Trophoblast cell (in vitro differentiated cells and primary cell): ENCODE results near the gene MGRN1.

Source experiments
- DNase-seq, 2 donors: peaks; one replicate each; pipeline ENCODE4 v3.0.0-alpha.2; 2016
- H2AFZ ChIP-seq: 2 replicates; pipeline ENCODE4 v1.6.1; 2013; ENCODE audit warnings: low read length, moderate library complexity, mild to moderate bottlenecking; ENCODE audit not compliant: insufficient read depth, poor library complexity
- H2AK5ac ChIP-seq: 2 replicates; pipeline ENCODE4 v1.6.1; 2013; ENCODE audit warnings: mild to moderate bottlenecking, low read length
- H2BK120ac ChIP-seq: 2 replicates; pipeline ENCODE4 v1.6.1; 2013; ENCODE audit warnings: low read length, mild to moderate bottlenecking, moderate library complexity; ENCODE audit not compliant: insufficient read depth, poor library complexity
- H2BK12ac ChIP-seq: 2 replicates; pipeline ENCODE4 v1.6.1; 2013; ENCODE audit warnings: mild to moderate bottlenecking, low read length, moderate library complexity
- H2BK5ac ChIP-seq: 2 replicates; pipeline ENCODE4 v1.6.1; 2013; ENCODE audit warnings: low read length, low read depth, moderate library complexity, mild to moderate bottlenecking; ENCODE audit not compliant: poor library complexity
- H3K14ac ChIP-seq: 2 replicates; pipeline ENCODE4 v1.6.1; 2013; ENCODE audit warnings: mild to moderate bottlenecking, low read length
- H3K18ac ChIP-seq: 2 replicates; pipeline ENCODE4 v1.6.1; 2013; ENCODE audit warnings: mild to moderate bottlenecking, low read length
- H3K23ac ChIP-seq: 2 replicates; pipeline ENCODE4 v1.6.1; 2013; ENCODE audit warnings: low read length
- H3K27ac ChIP-seq: 2 replicates; pipeline ENCODE4 v1.5.1; 2013; ENCODE audit warnings: low read depth, mild to moderate bottlenecking, inconsistent platforms, low read length, moderate library complexity
- H3K27me3 ChIP-seq: 2 replicates; pipeline ENCODE4 v1.6.1; 2013; ENCODE audit warnings: inconsistent platforms, mild to moderate bottlenecking, low read length, moderate library complexity; ENCODE audit not compliant: insufficient read depth
- H3K36me3 ChIP-seq, 2 experiments: 1 replicate in 1 of 2; 2 replicates in 1 of 2; pipeline ENCODE4 v1.6.1; 2013; ENCODE audit warnings: low read length in 2 of 2, mild to moderate bottlenecking in 2 of 2, moderate library complexity in 1 of 2; ENCODE audit not compliant: insufficient read depth in 2 of 2, control insufficient read depth in 1 of 2
- H3K4ac ChIP-seq: 2 replicates; pipeline ENCODE4 v1.6.1; 2013; ENCODE audit warnings: low read depth, mild to moderate bottlenecking, low read length, moderate library complexity
- H3K4me1 ChIP-seq, 2 experiments: 1 replicate in 1 of 2; 2 replicates in 1 of 2; pipeline ENCODE4 v1.6.1; 2013; ENCODE audit warnings: low read length in 2 of 2, mild to moderate bottlenecking in 2 of 2, moderate library complexity in 1 of 2; ENCODE audit not compliant: insufficient read depth in 2 of 2, control insufficient read depth in 1 of 2
- H3K4me2 ChIP-seq: 2 replicates; pipeline ENCODE4 v1.6.1; 2013; ENCODE audit warnings: inconsistent platforms, mild to moderate bottlenecking, low read length, moderate library complexity
- H3K4me3 ChIP-seq: 2 replicates; pipeline ENCODE4 v1.5.1; 2013; ENCODE audit warnings: mild to moderate bottlenecking, low read depth, low read length, inconsistent platforms
- H3K79me1 ChIP-seq: one replicate; pipeline ENCODE4 v1.6.1; 2013; ENCODE audit warnings: low read length
- H3K79me2 ChIP-seq: 2 replicates; pipeline ENCODE4 v1.6.1; 2013; ENCODE audit warnings: low read length, mild to moderate bottlenecking; ENCODE audit not compliant: control insufficient read depth, insufficient read depth, poor library complexity
- H3K9ac ChIP-seq: 2 replicates; pipeline ENCODE4 v1.6.1; 2013; ENCODE audit warnings: mild to moderate bottlenecking, low read length
- H3K9me3 ChIP-seq: 2 replicates; pipeline ENCODE4 v1.6.1; 2013; ENCODE audit warnings: low read depth, mild to moderate bottlenecking, control low read depth, inconsistent platforms, low read length; ENCODE audit not compliant: insufficient read depth
- H4K12ac ChIP-seq: 2 replicates; pipeline ENCODE4 v1.6.1; 2013; ENCODE audit warnings: low read depth, mild to moderate bottlenecking, low read length, moderate library complexity
- H4K8ac ChIP-seq: 2 replicates; pipeline ENCODE4 v1.6.1; 2013; ENCODE audit warnings: low read depth, mild to moderate bottlenecking, low read length, moderate library complexity
- H4K91ac ChIP-seq: one replicate; pipeline ENCODE4 v1.6.1; 2013; ENCODE audit warnings: low read depth, mild to moderate bottlenecking, low read length, moderate library complexity
- WGBS: extraction: QIAGEN DNeasy Blood & Tissue Kit; methylation state at CpG from one replicate; pipeline ENCODE4 v1.1.7; 2013; ENCODE audit warnings: missing lambda C conversion rate; ENCODE audit not compliant: insufficient read length, insufficient coverage; ENCODE audit errors: extremely low coverage; 5-methylcytosine and 5-hydroxymethylcytosine counted together

The MGRN1 gene

GRCh38 chr16:4729876-4730275 lies 105.2 kb downstream of the MGRN1 start:
- DNase-seq = no peak
- Histone ChIP-seq H3K23ac (no peak overlapping the region), H3K9me3 (no peaks in the 10 kb centered on the region), H2AK5ac (no peak overlapping the region), H3K4me1 (peaks cover under 1 to 2% of the 10 kb centered on the region in 2 experiments), H3K27me3 (no peaks in the 10 kb centered on the region), H4K12ac (no peak overlapping the region), H3K79me2 (peaks cover 2% of the 10 kb centered on the region), H3K79me1 (peaks cover 6% of the 10 kb centered on the region), H4K91ac (no peak overlapping the region), H3K36me3 (peaks cover 24 to 27% of the 10 kb centered on the region in 2 experiments), H2BK12ac (no peak overlapping the region), H2BK5ac (no peak overlapping the region), H2BK120ac (no peak overlapping the region), H4K8ac (no peak overlapping the region), H3K4me3 (no peak overlapping the region), H3K4ac (peak overlapping the region; percentile 9), H3K18ac (no peak overlapping the region), H3K4me2 (no peak overlapping the region), H2AFZ (no peak overlapping the region), H3K27ac (no peak overlapping the region), H3K9ac (no peak overlapping the region), H3K14ac (no peak overlapping the region)
- no CpG with 5 or more reads among the region's 15 CpGs for WGBS

GRCh38 chr16:4733211-4733742 lies 108.7 kb downstream of the MGRN1 start:
- H3K14ac ChIP-seq = no peak overlapping the region
- H3K27ac ChIP-seq = no peak overlapping the region
- no peak overlapping the region for H3K23ac ChIP-seq
- H3K4me3 ChIP-seq = no peak overlapping the region
- H3K4me1 ChIP-seq = peaks cover 11 to 15% of the 10 kb centered on the region in 2 experiments
- peak in 1 of 2 donors; percentile 3 for DNase-seq
- H4K8ac ChIP-seq = no peak overlapping the region
- H3K9me3 ChIP-seq = no peaks in the 10 kb centered on the region
- H3K36me3 ChIP-seq = peaks cover 11 to 14% of the 10 kb centered on the region in 2 experiments
- peak overlapping the region; percentile 56 for H2AFZ ChIP-seq
- no peak overlapping the region for H3K18ac ChIP-seq
- H2BK5ac ChIP-seq = no peak overlapping the region
- peaks cover 2% of the 10 kb centered on the region for H3K79me2 ChIP-seq
- H2BK12ac ChIP-seq = no peak overlapping the region
- no CpG with 5 or more reads among the region's 17 CpGs for WGBS
- no peak overlapping the region for H2AK5ac ChIP-seq
- no peaks in the 10 kb centered on the region for H3K27me3 ChIP-seq
- H3K4me2 ChIP-seq = peak overlapping the region; percentile 78
- no peak overlapping the region for H3K4ac ChIP-seq
- H4K12ac ChIP-seq = no peak overlapping the region
- H3K79me1 ChIP-seq = peaks cover 7% of the 10 kb centered on the region
- no peak overlapping the region for H2BK120ac ChIP-seq
- no peak overlapping the region for H3K9ac ChIP-seq
- H4K91ac ChIP-seq = no peak overlapping the region

DNA sequence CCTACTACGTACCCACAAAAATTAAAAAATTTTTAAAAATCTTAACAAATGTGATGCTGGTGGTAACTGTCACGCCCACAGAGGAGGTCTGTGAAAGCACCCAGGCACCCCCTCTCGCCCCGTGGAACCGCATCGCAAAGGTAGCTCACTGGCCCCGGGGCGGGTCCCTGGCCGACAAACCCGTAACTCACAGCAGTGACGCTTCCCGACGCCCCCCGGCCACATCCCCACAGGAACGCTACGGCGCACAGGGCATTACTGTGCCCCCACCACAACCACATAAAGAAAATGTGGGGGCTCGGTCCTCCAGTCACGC lies 109.1 kb downstream of the MGRN1 start:
- Histone ChIP-seq H4K8ac (peak overlapping the region; percentile 91), H3K79me1 (peaks cover 7% of the 10 kb centered on the region), H3K4me2 (peak overlapping the region; percentile 78), H2BK12ac (peak overlapping the region; percentile 28), H3K14ac (peak overlapping the region; percentile 90), H3K4me1 (peaks cover 11 to 16% of the 10 kb centered on the region in 2 experiments), H2AK5ac (peak overlapping the region; percentile 62), H3K23ac (no peak overlapping the region), H4K91ac (peak overlapping the region; percentile 82), H3K79me2 (peaks cover 2% of the 10 kb centered on the region), H3K27me3 (no peaks in the 10 kb centered on the region), H3K36me3 (peaks cover 7 to 11% of the 10 kb centered on the region in 2 experiments), H3K4me3 (peak overlapping the region; percentile 89), H3K9ac (peak overlapping the region; percentile 6), H2BK120ac (peak overlapping the region; percentile 35), H2AFZ (peak overlapping the region; percentile 96), H3K4ac (peak overlapping the region; percentile 86), H3K9me3 (no peaks in the 10 kb centered on the region), H3K27ac (peak overlapping the region; percentile 35), H3K18ac (peak overlapping the region; percentile 95), H4K12ac (peak overlapping the region; percentile 90), H2BK5ac (peak overlapping the region; percentile 57)
- no CpG with 5 or more reads among the region's 19 CpGs for WGBS
- DNase-seq = peak in 1 of 2 donors; percentile 24

- no CpG with 5 or more reads among the region's 70 CpGs for WGBS
- Histone ChIP-seq H3K36me3 (peaks cover 4 to 6% of the 10 kb centered on the region in 2 experiments), H2BK12ac (peak within 1 kb of the TSS; percentile 28), H4K12ac (peak within 1 kb of the TSS; percentile 90), H3K4ac (peak within 1 kb of the TSS; percentile 86), H3K18ac (peak within 1 kb of the TSS; percentile 95), H3K4me1 (peaks cover 11 to 16% of the 10 kb centered on the region in 2 experiments), H4K8ac (peak within 1 kb of the TSS; percentile 91), H2BK5ac (peak within 1 kb of the TSS; percentile 57), H3K79me2 (peaks cover 2% of the 10 kb centered on the region), H3K9ac (peak within 1 kb of the TSS; percentile 6), H3K27me3 (no peaks in the 10 kb centered on the region), H3K23ac (no peak within 1 kb of the TSS), H3K9me3 (no peaks in the 10 kb centered on the region), H2AFZ (peak within 1 kb of the TSS; percentile 96), H3K79me1 (peaks cover 7% of the 10 kb centered on the region), H4K91ac (peak within 1 kb of the TSS; percentile 82), H2BK120ac (peak within 1 kb of the TSS; percentile 35), H3K27ac (peak within 1 kb of the TSS; percentile 35), H3K14ac (peak within 1 kb of the TSS; percentile 90), H2AK5ac (peak within 1 kb of the TSS; percentile 62), H3K4me2 (peak within 1 kb of the TSS; percentile 78), H3K4me3 (peak within 1 kb of the TSS; percentile 89)
- DNase-seq = peak; percentile 92 to 96
These were observed 109.6 kb downstream of the MGRN1 start, which contains the start of the genes ANKS3 and DNAAF8 for GRCh38 chr16:4734063-4734729. Gene ANKS3, minus strand, starts transcription at chr16:4734271. Its CDS starts 4,122 bp downstream, at chr16:4730149. Gene DNAAF8, plus strand, starts transcription at chr16:4734537. Its CDS starts 1,978 bp downstream, at chr16:4736515.
